Activated T-helper 1 cell treated with anti-CD3 and anti-CD28 coated beads, Interleukin-2, amount 50 U/mL, for 16 hours (primary cell): ENCODE measurements around the gene JADE1.

Source experiments
- DNase-seq, 2 donors: peaks; one replicate each; pipeline ENCODE4 v3.0.0-alpha.2; 2020; ENCODE audit warnings: low read depth in 1 of 2, low spot score in 1 of 2

JADE1 gene

GRCh38 chr4:128869776-128870509 lies 60.4 kb downstream of the JADE1 start:
- no peak for DNase-seq

- no peak for DNase-seq
Measured at GRCh38 chr4:128871948-128872347, 62.4 kb downstream of the JADE1 start.

- no peak for DNase-seq
Measured at GRCh38 chr4:128876200-128876599, 66.7 kb downstream of the JADE1 start.

GRCh38 chr4:128877934-128878333 lies 68.4 kb downstream of the JADE1 start:
- no peak for DNase-seq

GRCh38 chr4:128879283-128879682 lies 69.8 kb downstream of the JADE1 start:
- no peak for DNase-seq

GRCh38 chr4:128879971-128880370 lies 70.5 kb downstream of the JADE1 start:
- DNase-seq: no peak

- DNase-seq: no peak
Measured at GRCh38 chr4:128880662-128881061, 71.2 kb downstream of the JADE1 start.

- no peak for DNase-seq
Measured at GRCh38 chr4:128904821-128905220, 95.3 kb downstream of the JADE1 start.

- DNase-seq: no peak
Measured at GRCh38 chr4:128906581-128906980, 97.1 kb downstream of the JADE1 start.

- DNase-seq: no peak
Measured at GRCh38 chr4:128907981-128908380, 98.5 kb downstream of the JADE1 start.

GRCh38 chr4:128908735-128909134 lies 99.2 kb downstream of the JADE1 start:
- no peak for DNase-seq

GRCh38 chr4:128913228-128913627 lies 103.7 kb downstream of the JADE1 start:
- DNase-seq: no peak

GRCh38 chr4:128915544-128915943 lies 106.0 kb downstream of the JADE1 start:
- DNase-seq: no peak

- no peak for DNase-seq
Measured at GRCh38 chr4:128916832-128917231, 107.3 kb downstream of the JADE1 start.

GRCh38 chr4:128917781-128918180 lies 108.3 kb downstream of the JADE1 start:
- no peak for DNase-seq

GRCh38 chr4:128921954-128922353 lies 112.5 kb downstream of the JADE1 start:
- DNase-seq: no peak
